Activated T-cell treated with anti-CD3 and anti-CD28 coated beads, Interleukin-2, amount 50 U/mL, for 48 hours (primary cell): ENCODE measurements around the gene RAB36.
A peak's percentile ranks its signal among the peaks of the same experiment; 100 is the strongest.
"Not testable (repeated sequence)": the region's sequence is repeated elsewhere in the genome, so short reads cannot be mapped to it uniquely, and the experiment has no call there.

Source experiments
- DNase-seq, 2 experiments: peaks; one replicate each; pipeline ENCODE4 v3.0.0-alpha.2; 2020

RAB36 gene

DNA sequence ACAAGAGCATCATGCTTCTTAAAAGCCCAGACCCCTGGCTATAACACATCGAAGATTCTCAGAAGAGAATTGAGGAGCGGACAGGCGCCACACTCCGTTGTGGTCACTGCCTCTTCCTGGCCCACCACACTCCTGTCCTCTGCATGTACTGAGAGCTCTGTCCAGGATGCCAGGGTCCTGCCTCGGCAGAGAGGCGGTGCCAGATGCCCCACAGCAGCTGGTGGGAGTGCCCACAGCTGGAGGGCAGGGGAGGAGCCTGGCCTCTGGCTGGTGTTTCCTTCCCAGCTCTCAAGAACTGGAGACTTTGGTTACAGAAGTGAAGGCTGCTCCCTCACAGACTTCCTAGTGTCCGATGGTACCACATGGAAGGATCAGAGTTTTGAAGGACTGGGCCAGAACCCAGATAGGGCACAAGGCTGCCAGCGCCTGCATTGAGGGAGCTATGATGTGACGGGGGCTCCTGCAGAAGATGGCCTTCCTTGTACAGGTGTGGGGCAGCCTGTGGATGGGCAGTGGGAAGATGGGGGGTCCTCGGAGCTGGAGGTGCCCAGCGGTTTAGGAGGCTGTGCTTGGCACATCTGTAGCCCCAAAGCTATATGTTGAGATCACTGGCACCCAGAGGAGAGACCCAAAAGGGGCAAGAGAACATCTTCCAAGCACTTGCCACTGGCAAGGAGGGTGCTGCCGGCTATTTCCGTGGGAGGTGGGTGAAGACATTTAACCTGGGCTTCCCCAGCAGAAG lies 22.9 kb upstream of the RAB36 start:
- DNase-seq, result no peak

DNA sequence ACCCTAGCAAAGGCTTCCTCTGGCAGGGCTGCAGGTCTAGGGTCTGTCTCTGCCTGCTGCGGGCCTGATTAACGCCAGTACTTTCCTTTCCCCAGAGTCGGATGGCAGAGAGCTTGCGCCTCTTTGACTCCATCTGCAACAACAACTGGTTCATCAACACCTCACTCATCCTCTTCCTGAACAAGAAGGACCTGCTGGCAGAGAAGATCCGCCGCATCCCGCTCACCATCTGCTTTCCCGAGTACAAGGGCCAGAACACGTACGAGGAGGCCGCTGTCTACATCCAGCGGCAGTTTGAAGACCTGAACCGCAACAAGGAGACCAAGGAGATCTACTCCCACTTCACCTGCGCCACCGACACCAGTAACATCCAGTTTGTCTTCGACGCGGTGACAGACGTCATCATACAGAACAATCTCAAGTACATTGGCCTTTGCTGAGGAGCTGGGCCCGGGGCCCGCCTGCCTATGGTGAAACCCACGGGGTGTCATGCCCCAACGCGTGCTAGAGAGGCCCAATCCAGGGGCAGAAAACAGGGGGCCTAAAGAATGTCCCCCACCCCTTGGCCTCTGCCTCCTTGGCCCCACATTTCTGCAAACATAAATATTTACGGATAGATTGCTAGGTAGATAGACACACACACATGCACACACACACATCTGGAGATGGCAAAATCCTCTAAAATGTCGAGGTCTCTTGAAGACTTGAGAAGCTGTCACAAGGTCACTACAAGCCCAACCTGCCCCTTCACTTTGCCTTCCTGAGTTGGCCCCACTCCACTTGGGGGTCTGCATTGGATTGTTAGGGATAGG lies 22.1 kb upstream of the RAB36 start:
- DNase-seq, result no peak

DNA sequence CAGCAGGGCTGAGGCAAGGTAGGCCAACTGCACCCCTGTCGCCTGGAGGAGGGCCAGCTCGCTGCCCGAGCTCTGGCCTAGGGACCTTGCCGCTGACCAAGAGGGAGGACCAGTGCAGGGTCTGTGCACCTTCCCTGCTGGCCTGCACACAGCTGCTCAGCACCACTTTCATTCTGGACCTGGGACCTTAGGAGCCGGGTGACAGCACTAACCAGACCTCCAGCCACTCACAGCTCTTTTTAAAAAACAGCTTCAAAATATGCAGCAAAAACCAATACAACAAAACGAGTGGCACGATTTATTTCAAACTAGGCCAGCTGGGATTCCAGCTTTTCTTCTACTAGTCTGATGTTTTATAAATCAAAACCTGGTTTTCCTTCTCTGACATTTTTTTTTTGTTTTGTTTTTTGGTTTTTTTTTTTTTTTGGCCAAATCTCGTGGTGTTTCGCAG lies 21.4 kb upstream of the RAB36 start:
- DNase-seq, result no peak

DNA sequence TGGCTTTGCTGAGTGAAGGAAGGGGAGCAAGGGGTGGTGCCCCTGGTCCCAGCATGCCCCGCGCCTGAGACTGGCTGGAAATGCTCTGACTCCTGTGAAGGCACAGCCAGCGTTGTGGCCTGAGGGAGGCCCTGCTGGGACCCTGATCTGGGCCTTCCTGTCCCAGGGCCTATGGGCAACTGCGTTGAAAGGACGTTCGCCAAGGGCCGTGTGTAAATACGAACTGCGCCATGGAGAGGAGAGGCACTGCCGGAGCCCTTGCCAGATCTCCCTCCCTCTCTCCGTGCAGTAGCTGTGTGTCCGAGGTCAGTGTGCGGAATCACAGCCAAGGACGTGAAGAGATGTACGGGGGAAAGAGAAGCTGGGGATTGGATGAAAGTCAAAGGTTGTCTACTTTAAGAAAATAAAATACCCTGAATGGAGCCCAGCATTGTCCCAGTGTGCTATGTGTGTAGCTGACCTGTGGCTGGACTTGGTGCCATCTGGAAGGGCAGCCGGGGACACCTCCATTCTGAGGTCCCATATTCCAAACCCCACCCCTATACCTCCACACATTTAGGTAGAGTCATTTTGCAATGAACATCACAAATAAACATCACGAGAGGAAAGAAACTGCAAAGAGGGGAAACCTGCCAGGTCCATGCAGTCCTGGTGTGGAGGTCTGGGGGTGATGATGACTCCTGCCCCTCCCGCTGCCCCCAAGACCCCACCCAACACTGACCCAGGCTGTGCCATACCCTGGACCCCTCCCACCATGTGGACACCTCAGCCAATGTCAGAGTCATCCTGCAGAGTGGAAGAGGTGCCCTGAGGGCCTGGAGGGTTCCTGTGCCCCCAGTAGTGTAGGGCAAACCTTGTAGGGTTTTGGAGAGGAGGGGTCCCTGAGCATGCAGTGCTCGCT lies 20.4 kb upstream of the RAB36 start:
- no peak for DNase-seq

DNA sequence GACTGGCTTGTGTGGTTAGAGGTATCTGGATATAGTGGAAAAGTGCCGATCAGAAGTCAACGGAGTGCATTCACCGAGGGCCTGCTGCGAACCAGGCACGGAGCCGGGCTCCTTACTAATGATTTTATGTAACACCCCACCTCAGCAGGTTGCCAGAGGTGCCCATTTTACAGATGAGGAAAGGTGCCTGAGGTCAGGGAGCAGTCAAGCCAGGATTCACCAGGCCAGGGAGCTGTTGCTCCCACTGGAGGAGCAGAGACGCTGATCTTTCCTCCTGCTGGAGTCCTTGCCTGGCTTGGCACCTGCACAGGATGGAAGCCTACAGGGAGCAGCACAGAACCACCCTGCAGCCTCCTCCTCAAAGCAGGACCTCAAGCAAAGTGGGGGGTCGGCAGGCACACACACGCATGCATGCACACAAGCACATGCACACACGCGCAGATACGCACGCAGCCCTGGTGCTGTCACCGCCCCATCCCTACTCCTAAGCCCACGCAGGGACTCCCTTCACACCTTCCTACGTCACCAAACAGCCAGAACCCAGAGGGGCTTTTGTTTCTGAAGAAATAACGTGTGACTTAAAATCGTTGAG lies 19.7 kb upstream of the RAB36 start:
- no peak for DNase-seq

DNA sequence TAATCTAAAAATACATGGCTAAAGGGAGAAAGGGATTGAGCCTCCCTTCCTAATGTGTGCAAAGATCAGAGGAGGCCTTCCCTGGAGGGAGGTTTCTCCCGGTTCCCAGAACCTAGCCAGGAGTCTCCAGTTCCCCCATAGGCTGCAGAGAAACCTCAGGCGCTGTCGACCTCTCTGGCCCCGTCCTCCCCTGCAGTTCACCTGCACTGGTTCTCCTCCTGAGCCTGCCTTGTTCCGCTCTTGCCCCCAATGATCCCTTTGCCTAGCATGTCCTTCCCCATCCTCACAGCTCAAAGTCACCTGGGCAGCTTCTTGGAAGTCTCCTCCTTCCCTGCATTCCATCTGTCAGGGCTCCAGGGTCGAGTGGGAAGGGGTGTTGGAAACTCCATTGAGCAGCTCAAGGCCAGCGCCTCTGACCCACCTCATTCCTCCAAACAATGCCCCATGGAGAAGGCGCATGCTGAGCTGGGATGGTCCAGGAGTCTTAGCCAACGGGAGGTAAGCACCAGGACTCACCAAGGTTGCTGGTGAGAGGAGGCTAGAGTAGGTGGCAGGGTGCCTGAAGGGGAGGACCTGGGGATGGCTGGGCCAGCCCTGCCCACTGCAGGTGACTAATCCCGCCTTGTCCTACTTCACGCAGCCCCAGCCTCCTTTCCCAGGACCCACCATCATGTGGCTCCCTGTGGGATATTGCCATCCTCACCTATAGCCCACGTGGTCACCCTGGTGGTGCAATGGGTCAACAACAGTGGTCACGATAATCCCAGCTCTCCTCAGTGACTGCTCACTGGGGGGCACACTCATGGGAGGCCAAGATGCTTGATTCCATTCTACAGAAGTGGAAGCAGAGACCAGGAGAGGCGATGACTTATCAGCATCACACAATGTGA lies 18.9 kb upstream of the RAB36 start:
- no peak for DNase-seq

DNA sequence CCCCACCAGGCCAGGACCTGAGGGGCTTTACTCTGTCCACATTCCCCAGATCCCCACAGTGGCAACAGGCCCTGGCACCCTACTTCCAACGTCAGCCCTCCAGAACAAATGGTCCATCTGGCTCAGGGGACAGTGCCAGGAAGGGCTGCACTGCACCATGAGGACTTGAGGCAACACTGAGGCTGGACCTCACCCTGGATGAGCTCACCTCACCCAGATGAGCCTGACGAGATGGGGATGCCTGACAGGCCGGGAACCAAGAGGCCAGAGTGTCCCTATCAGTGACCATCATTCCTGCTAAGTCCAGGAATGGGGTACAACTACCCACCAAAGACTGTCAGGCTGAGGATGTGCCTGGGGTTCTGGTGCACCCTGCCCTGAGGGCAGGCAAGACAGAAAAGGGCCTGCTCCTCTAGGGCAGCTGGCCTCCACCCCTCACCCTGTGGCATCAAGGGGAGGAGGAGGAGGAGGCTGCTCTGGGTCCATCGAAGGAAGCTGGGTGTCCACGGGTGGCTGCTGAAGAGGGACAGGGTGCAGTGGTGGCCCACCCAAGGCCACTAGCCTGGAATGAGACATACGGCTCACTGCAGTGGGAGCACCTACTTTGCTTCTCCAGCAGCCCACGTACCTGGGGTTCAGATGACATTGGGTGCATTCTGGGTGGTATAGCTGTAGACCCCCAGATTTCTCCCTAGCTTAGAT lies 18.1 kb upstream of the RAB36 start:
- DNase-seq, result no peak

DNA sequence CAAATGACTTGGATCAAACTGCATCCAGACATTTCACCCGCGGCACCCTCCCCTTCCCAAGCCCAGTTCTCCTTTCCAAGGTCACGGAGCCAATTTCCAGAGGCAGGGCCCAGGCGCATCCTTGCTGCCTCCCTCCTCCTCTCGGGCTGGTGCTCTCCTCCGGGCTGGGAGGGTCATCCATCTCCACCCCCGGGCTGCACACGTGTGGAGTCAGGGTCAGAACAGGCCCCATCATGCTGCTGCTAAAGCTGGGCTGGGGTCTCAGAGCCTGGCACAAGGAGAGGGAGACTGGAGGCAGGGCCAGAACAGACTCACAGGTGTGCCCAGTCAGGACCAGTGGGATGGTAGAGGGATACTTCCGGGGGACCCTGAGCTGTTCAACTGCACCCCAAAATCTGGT lies 17.5 kb upstream of the RAB36 start:
- DNase-seq, result no peak

DNA sequence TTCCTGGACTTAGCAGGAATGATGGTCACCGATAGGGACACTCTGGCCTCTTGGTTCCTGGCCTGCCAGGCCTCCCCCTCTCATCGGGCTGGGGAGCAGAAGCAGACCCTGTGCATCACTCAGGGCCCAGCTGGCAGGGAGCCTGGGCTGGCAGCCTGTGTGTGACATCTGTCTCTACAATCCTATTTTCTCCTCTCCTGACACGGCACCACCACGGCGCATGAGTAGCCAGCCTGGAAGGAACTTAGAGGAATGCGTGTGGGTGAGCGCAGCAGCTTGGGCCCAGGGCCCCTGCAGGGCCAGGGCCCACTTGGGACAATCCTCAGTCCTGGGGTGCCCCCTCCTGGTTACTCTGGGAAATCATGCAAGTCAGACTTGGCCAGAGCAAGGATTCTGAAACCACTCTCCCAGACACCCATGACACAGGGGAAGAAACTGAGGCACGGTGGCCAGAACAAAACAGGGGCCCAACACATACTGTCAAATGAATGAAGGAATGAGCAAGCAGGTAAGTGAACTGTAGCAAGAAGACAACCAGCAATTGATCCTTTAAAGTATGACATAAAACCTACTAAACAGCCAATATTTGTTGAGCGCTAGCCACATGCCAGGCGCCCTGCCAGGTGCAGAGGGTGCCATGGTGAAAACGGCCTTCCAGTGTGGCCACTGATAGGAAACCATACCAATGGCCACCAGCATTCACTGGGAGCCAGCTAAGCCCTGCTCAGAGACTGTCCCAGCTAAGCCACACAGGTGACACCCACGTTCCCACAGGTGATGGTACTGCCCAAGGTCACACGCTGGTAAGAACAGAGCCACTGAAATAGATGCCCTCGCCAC lies 16.8 kb upstream of the RAB36 start:
- peak; percentile 83 to 87 for DNase-seq

DNA sequence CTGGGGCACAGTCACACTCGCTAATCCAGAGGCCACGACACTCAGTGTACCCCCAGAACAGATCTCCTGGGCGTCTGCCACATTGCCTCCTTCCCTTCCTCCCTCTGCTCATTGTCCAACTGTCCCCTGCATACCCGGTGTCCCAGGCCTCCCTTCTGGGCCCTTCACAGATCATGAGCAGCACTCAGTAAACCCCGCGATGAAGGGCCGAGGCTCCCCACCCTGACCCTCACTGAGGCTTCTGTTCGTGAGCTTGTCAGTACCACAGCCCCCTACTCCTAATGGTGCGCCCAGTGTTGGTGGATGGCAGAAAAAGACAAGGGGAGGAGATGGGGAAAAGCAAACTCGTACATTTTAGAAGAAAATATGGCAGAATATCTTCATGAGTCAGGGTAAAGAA lies 16.1 kb upstream of the RAB36 start:
- DNase-seq, result no peak

DNA sequence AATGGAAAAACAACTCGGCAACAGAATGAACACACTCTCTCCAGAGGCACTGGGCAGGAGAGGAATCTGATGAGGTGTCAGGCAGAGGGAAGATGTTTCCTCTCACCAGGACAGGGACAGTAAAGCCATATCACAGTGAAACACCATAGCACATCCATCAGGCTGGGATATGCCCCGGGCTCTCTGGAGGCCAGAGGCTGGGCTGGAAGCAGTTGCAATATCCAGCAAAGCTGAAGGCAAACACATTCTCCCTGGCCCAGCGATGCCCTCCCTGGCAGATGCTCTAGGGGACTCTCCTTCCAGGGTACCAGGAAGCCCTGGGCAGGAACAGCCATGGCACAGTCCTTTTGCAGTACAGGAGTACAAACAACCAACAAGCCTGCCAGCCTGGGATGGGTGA lies 14.6 kb upstream of the RAB36 start:
- DNase-seq, result no peak

DNA sequence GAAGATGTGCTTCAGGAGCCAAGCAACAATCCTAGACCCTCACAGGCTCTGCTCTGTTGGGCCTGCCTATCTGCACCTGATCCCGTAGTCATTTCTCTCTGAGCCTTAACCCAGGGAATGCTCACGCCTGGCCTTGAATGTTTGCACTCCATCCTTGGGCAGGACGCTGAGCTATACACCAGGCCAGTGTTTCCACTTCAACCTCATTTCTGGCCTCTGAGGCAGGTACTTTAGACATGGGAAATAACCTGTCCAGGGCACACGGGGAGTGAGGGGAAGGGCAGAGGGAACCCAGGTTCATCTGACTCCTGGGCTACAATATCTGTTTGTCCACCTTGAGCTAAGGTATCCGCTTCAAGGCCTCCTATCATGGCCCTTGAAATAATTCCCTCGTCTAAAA lies 13.3 kb upstream of the RAB36 start:
- DNase-seq, result no peak

DNA sequence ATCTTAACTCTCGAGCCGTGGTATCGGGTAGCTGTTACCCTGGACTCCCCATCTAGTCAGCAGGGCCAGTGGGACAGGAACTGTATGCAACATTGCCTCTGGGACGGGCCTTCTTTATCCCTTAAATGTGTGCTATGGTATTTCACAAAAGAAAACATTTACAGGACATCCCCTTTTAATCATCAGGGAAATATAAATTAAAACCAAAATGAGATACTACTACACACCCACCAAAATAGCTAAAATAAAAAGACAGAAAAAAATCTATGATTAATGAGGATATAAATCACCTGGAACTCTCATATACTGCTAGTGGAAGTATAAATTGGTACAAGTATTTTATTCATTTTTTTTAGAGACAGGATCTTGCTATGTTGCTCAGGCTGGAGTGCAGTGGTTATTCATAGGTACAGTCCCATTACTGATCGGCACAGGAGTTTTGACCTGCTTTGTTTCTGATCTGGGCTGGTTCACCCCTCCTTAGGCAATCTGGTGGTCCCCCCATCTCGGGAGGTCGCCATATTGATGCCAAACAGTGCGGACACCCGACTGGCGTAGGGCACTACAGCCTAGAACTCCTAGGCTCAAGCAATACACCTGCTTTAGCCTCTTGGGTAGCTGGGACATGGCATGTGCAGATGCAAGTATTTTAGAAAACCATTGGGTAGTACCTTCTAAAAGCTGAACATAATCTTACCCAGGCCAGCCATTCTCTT lies 12.7 kb upstream of the RAB36 start:
- DNase-seq, result no peak

DNA sequence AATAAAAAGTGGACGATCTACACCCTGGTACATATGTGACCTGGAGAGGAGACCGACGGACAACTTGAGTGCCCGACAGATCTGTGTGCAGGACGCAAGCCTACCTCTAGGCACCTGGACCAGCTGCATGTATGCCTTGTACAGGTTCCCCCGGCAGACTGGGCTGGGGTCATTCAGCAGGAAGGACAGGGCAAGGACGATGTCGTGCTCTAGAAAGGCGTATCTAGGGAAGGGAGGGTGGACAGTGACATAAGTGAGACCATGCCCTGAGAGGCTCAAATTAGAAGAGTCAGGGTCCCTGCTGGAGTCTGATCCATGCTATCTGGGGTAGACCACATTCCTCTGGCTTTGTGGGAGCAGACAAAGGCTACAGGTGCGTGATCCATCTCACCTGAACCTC lies 11.4 kb upstream of the RAB36 start:
- DNase-seq, result no peak

DNA sequence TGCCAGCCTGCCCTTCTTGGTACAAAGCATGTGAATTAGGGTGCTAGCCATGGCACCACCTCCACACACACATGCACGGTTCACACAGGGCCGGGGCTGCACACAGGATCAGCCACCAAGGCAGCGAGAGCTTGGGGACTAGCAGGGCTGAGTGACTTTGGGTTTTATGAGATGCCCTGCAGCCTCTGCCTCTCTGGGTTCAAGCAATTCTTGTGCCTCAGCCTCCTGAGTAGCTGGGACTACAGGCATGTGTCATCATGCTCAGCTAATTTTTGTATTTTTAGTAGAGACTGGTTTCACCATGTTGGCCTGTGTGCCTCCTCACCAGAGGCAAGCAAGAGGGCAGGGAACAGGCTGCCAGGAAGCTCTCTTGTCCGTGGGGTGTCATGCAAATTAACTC lies 8.3 kb upstream of the RAB36 start:
- not testable (repeated sequence) for DNase-seq

DNA sequence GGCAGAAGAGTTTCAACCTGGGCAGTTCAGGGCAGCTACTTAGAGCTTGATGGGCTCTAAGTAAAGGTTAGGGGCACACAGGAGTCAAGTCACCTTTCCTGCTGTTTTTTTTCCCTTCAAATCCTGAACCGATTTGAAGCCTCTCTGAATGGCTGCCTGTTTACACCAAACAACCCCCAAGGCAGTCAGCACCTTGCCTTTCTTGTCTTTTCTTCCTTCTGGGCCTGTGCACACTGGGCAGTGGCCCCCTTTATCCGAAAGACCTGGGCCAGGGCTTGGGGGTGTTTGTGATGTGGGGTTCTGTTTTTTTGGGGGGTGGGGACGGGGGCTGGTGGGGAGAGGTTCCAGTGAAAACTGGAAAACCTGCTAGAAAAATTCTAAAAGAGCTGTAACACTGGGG lies 7.8 kb upstream of the RAB36 start:
- no peak for DNase-seq

DNA sequence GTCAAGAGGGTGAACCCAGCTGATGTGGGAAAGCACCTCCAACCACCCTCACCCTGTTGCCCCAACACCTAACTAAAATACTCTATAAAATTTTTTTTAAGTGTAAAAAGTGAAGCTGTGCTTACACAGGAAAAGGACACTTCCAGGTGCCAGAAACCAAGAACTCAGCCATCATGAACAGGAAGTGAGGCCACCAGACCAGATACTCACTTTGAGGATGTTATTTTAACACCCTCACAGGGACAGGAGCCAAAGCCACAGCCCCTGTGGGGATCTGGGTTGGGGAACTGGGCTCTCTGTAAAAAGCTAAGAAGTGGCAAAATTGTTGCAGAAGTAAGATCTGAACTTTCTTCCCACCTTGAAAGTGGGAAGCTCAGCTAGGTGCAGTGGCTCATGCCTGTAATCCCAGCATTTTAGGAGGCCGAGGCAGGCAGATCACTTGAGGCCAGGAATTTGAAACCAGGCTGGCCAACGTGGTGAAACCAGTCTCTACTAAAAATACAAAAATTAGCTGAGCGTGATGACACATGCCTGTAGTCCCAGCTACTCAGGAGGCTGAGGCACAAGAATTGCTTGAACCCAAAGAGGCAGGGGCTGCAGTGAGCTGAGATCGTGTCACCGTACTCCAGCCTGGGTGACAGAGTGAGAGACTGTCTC lies 7.2 kb upstream of the RAB36 start:
- peak; percentile 37 to 43 for DNase-seq

DNA sequence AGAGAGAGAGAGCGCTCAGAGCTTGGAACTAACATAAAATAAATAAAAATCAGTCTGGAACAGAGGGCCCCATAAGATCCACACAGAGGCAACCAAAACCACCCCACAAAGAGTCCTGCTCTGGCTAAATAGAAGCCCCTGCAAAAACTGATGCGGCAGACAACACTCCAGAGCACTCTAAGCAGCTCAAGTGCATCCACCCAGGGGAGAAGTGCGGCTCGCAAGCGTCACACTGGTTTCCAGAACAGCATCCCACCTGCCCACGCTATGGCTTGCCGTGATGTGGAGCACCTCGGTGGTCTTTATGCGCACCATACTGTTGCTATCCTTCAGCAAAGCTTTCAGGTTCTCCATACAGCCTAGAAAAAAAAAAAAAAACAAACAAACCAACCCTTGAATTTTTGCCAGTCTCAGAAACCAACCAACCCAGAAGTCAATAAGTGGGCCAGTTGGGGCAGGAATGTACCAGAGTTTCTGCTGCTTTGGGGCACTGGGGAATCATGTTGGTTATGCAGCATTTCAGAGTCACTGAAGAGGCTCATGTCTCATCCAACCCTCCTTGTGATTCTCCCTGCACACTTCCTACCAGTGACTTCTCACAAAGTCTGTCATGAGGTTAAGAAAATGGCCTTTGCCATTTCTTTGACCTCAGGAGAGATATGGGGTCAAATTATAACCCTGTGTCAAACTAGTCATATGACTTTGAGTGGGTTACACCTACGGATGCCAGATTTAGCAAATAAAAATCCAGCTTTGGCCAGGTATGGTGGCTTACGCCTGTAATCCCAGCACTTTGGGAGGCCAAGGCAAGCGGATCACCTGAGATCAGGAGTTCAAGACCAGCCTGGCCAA lies 6.5 kb upstream of the RAB36 start:
- DNase-seq, result no peak
